ENCODE measurements around the gene RAP1GDS1.

- TF ChIP-seq CTCF (conservative IDR thresholded peaks at IDR 0.05 in 1 of 2, IDR thresholded peaks at IDR 0.05 in 1 of 2; ENCODE audit: extremely low read depth in 1 of 2, insufficient read depth in 1 of 2, low read depth in 1 of 2, low read length in 2 of 2) (no peak), EZH2 (IDR thresholded peaks at IDR 0.05; ENCODE audit: borderline replicate concordance, low read length) (no peak)
Observed at GRCh38 chr4:98352396-98352795, 91.2 kb downstream of the RAP1GDS1 start.

Data from mammary epithelial cell (primary cell).